MCF 10A (cell line): Measurements from ENCODE around the gene OR2B6. TPM values are rescaled to one million over a fixed set of nuclear protein-coding genes. Genes with fewer than 3 reads are reported as not detected.

Source experiments
- Bru-seq: library from RNA; stranded (reverse); fragments of 400-500 nt; gene quantifications from one replicate; lab custom pipeline; 2021; lab: Mats Ljungman, UMichigan
- BruChase-seq, 2 experiments: library from RNA; stranded (reverse); fragments of 400-500 nt; gene quantifications; one replicate each; lab custom pipeline; 2021; lab: Mats Ljungman, UMichigan
- BruUV-seq: library from RNA; stranded (reverse); fragments of 400-500 nt; replicated peaks from 2 replicates; lab custom pipeline; 2021; lab: Mats Ljungman, UMichigan
- CTCF ChIA-PET: fragments of 300-600 bp; sonication (Branson Sonifier 250); formaldehyde crosslinking; extraction: SDS; loops from one replicate; lab custom pipeline; 2021; ENCODE audit warnings: antibody characterized with exemption, inconsistent platforms; lab: Yijun Ruan, JAX
- POLR2A ChIA-PET: fragments of 300-600, 350-650 bp; sonication (Branson Sonifier 250); formaldehyde crosslinking; extraction: SDS; loops from one replicate; lab custom pipeline; 2020; ENCODE audit warnings: antibody characterized with exemption, inconsistent platforms; lab: Yijun Ruan, JAX
- DNase-seq: peaks from one replicate; pipeline ENCODE4 v3.0.0-alpha.2; 2018; ENCODE audit not compliant: unreplicated experiment
- H3K27ac Mint-ChIP-seq: one replicate; pipeline ENCODE4 v1.8.0; 2022; ENCODE audit warnings: mild to moderate bottlenecking, low read depth, mixed read lengths; ENCODE audit not compliant: unreplicated experiment
- H3K27me3 Mint-ChIP-seq: one replicate; pipeline ENCODE4 v1.8.0; 2022; ENCODE audit warnings: mixed read lengths; ENCODE audit not compliant: insufficient read depth, unreplicated experiment
- H3K36me3 Mint-ChIP-seq: one replicate; pipeline ENCODE4 v1.8.0; 2022; ENCODE audit warnings: mild to moderate bottlenecking, moderate library complexity, mixed read lengths; ENCODE audit not compliant: insufficient read depth, unreplicated experiment
- H3K4me1 Mint-ChIP-seq: one replicate; pipeline ENCODE4 v1.8.0; 2022; ENCODE audit warnings: mixed read lengths; ENCODE audit not compliant: insufficient read depth, unreplicated experiment
- H3K4me3 Mint-ChIP-seq: one replicate; pipeline ENCODE4 v1.8.0; 2022; ENCODE audit warnings: mild to moderate bottlenecking, moderate library complexity, mixed read lengths; ENCODE audit not compliant: unreplicated experiment
- H3K9me3 Mint-ChIP-seq: one replicate; pipeline ENCODE4 v1.8.0; 2022; ENCODE audit warnings: mixed read lengths; ENCODE audit not compliant: unreplicated experiment
- CTCF ChIP-seq: fragments of 200-600 bp; IDR thresholded peaks from one replicate; pipeline ENCODE4 v1.8.0; 2022; ENCODE audit warnings: antibody characterized with exemption, mild to moderate bottlenecking; ENCODE audit not compliant: unreplicated experiment
- intact Hi-C: fragments of 100-400 bp; cut with micrococcal nuclease; formaldehyde crosslinking; loops from 2 replicates; pipeline ENCODE4 v1.14.1; 2022
- long read RNA-seq: library from polyadenylated mRNA; stranded (forward); transcript quantifications from one replicate; pipeline ENCODE4 v2.0.0, GENCODE V29; 2022
- total RNA-seq: library from RNA; stranded (reverse); gene quantifications from 2 replicates; pipeline ENCODE4 v1.2.3, GENCODE V29; 2022

Gene OR2B6
- total RNA-seq (not detected in 2 replicates), Bru-seq, nascent RNA (percentile 28 among the genes with signal in this experiment), BruChase-seq, experiment 1, labeled RNA remaining after a 6-hour chase (not detected), BruChase-seq, experiment 2, labeled RNA remaining after a 2-hour chase (percentile 19 among the genes with signal in this experiment)
- long read RNA-seq, partial matches to known transcripts: 0 of 3 reads
- long read RNA-seq, other reads (novel, unspliced or antisense): 3 of 3 reads

- H3K4me1 Mint-ChIP-seq: no peaks in the 10 kb centered on the region
- ChIA-PET POLR2A (interaction anchor here (0.7 kb wide), 1 partner anchor 152 kb away, joined by 3 read pairs; no protein-coding TSS in a partner anchor), CTCF (no interaction called here)
- H3K9me3 Mint-ChIP-seq: no peaks in the 10 kb centered on the region
- no peaks in the 10 kb centered on the region for H3K36me3 Mint-ChIP-seq
- intact Hi-C loops: no loop called here
- BruUV-seq: no TSS peak
- DNase-seq: no peak
- no peak within 1 kb of the TSS for H3K4me3 Mint-ChIP-seq
- H3K27me3 Mint-ChIP-seq: peaks cover 59% of the 10 kb centered on the region
- no peak for TF ChIP-seq CTCF
- H3K27ac Mint-ChIP-seq: no peak within 1 kb of the TSS
These were observed at the start of gene OR2B6 for GRCh38 chr6:27956941-27957340. Gene OR2B6 (plus strand): TSS chr6:27957241. CDS start chr6:27957241, 0 bp downstream.

DNA sequence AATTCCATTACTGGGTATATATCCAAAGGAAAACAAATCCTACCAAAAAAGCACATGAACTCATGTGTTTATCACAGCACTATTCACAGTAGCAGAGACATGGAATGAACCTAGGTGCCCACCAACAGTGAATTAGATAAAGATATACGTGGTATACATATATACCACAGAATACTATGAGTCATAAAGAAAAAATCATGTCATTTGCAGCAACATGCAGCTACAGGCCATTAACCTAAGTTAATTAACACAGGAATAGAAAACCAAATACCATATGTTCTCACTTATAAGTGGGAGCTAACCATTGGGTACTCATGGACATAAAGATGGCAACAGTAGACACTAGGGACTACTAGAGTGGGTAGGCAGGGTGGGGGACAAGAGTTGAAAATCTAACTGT, 49.0 kb upstream of the OR2B6 start:
- POLR2A ChIA-PET: interaction anchor here (0.9 kb wide), 1 partner anchor 15 kb away, joined by 3 read pairs; a partner anchor contains a TSS
- H3K36me3 Mint-ChIP-seq: peaks cover 3% of the 10 kb centered on the region
- DNase-seq: no peak
- BruUV-seq: no TSS peak
- intact Hi-C loops: no loop called here
- TF ChIP-seq CTCF: no peak
- no peak overlapping the region for H3K27ac Mint-ChIP-seq
- H3K27me3 Mint-ChIP-seq: no peaks in the 10 kb centered on the region
- no peaks in the 10 kb centered on the region for H3K9me3 Mint-ChIP-seq
- H3K4me3 Mint-ChIP-seq: no peak overlapping the region
- peaks cover 5% of the 10 kb centered on the region for H3K4me1 Mint-ChIP-seq
- CTCF ChIA-PET: interaction anchor here (0.7 kb wide), 1 partner anchor 16 kb away, joined by 3 read pairs; no protein-coding TSS in a partner anchor

DNA sequence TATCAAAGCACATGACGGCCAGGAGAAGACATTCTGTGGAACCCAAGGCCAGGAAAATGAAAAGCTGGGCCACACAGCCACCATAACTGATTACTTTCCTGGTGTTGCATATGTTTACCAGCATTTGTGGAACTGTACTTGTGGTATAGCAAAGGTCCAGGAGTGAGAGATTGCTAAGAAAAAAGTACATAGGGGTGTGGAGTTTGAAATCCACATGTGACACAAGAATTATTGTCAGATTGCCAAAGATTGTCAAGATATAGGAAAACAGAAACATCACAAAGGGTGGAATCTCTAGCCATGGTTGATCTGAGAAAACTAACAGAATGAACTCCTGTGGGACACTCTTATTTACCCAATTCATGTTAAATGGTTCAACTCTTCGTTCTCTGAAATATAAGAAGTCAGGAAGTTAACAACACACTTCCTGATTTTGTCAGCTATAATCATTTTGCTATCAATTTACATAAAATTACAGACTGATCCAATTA, 45.0 kb upstream of the OR2B6 start, which contains the start of gene OR2B2:
OR2B2 (minus strand) TSS at position 441 of the 491 bp plus-strand sequence; CDS start at position 364, 77 bp downstream.
- H3K27ac Mint-ChIP-seq: no peak within 1 kb of the TSS
- no TSS peak for BruUV-seq
- peaks cover 5% of the 10 kb centered on the region for H3K4me1 Mint-ChIP-seq
- no peak for TF ChIP-seq CTCF
- H3K36me3 Mint-ChIP-seq: no peaks in the 10 kb centered on the region
- H3K4me3 Mint-ChIP-seq: no peak within 1 kb of the TSS
- no peak for DNase-seq
- ChIA-PET CTCF (interaction anchor here (0.7 kb wide), 1 partner anchor 44 kb away, joined by 4 read pairs; no protein-coding TSS in a partner anchor), POLR2A (interaction anchor here (0.5 kb wide), 1 partner anchor 9 kb away, joined by 3 read pairs; no protein-coding TSS in a partner anchor)
- intact Hi-C loops: no loop called here
- no peaks in the 10 kb centered on the region for H3K27me3 Mint-ChIP-seq
- H3K9me3 Mint-ChIP-seq: no peaks in the 10 kb centered on the region

DNA sequence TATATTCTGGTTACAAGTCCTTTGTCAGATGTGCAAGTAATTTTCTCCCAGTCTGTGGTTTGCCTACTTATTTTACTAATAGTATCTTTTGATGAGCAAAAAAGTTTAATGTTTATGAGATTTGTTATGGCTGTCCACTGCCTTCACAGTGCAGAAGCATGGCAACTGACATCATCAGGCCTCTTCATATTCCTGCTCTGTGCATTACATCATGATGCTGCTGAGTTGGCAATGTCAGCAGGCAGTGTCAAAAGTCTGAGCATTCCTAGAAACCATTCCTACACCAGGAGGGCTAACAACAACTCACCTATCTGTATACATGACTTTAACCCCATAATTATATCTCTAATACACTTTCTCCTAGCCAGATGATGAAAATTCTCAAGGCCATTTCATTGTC, 34.1 kb upstream of the OR2B6 start:
- DNase-seq: no peak
- Mint-ChIP-seq H3K4me3 (no peak overlapping the region), H3K36me3 (no peaks in the 10 kb centered on the region), H3K9me3 (no peaks in the 10 kb centered on the region), H3K4me1 (no peaks in the 10 kb centered on the region), H3K27me3 (no peaks in the 10 kb centered on the region), H3K27ac (no peak overlapping the region)
- no TSS peak for BruUV-seq
- intact Hi-C loops: no loop called here
- TF ChIP-seq CTCF: no peak
- CTCF ChIA-PET: no interaction called here
- POLR2A ChIA-PET: interaction anchor here (0.6 kb wide), 1 partner anchor 1619 kb away, joined by 3 read pairs; no protein-coding TSS in a partner anchor
